Osteoblast (primary cell): ENCODE data around the gene RNF130. TPM values are rescaled to one million over a fixed set of nuclear protein-coding genes. Genes with fewer than 3 reads are reported as not detected.
"Not testable (repeated sequence)": the region's sequence is repeated elsewhere in the genome, so short reads cannot be mapped to it uniquely, and the experiment has no call there.

ENCODE experiments used
- DNase-seq: peaks from one replicate; pipeline ENCODE4 v3.0.0; 2011; ENCODE audit warnings: low spot score, mixed read lengths; ENCODE audit not compliant: insufficient read length; ENCODE audit errors: missing footprints
- H2AFZ ChIP-seq: 2 replicates; pipeline ENCODE4 v1.6.0; 2011; ENCODE audit warnings: mild to moderate bottlenecking, low read length
- H3K27ac ChIP-seq: 2 replicates; pipeline ENCODE4 v1.5.1; 2011; ENCODE audit warnings: mild to moderate bottlenecking, low read depth, low read length, moderate library complexity
- H3K27me3 ChIP-seq: 2 replicates; pipeline ENCODE4 v1.6.0; 2012; ENCODE audit warnings: mild to moderate bottlenecking, control low read depth, inconsistent platforms, low read length, moderate library complexity; ENCODE audit not compliant: insufficient read depth
- H3K36me3 ChIP-seq: 2 replicates; pipeline ENCODE4 v1.5.1; 2011; ENCODE audit warnings: mild to moderate bottlenecking, low read length, control low read depth, moderate library complexity; ENCODE audit not compliant: insufficient read depth
- H3K4me1 ChIP-seq: 2 replicates; pipeline ENCODE4 v1.5.1; 2011; ENCODE audit warnings: mild to moderate bottlenecking, low read length, control low read depth, moderate library complexity; ENCODE audit not compliant: insufficient read depth
- H3K4me2 ChIP-seq: 2 replicates; pipeline ENCODE4 v1.6.0; 2011; ENCODE audit warnings: mild to moderate bottlenecking, low read length; ENCODE audit not compliant: insufficient read depth
- H3K4me3 ChIP-seq: fragments of 200-600 bp; sonication (generic); 3 replicates; pipeline ENCODE4 v1.5.1; 2012; ENCODE audit warnings: mild to moderate bottlenecking, low read length, inconsistent platforms; ENCODE audit not compliant: insufficient read depth
- H3K79me2 ChIP-seq: 2 replicates; pipeline ENCODE4 v1.6.0; 2012; ENCODE audit warnings: mild to moderate bottlenecking, low read length, control low read depth, inconsistent platforms; ENCODE audit not compliant: insufficient read depth
- H3K9me3 ChIP-seq: 2 replicates; pipeline ENCODE4 v1.5.1; 2011; ENCODE audit warnings: low read depth, low read length, control low read depth
- H4K20me1 ChIP-seq: 2 replicates; pipeline ENCODE4 v1.6.0; 2012; ENCODE audit warnings: mild to moderate bottlenecking, low read length, control low read depth; ENCODE audit not compliant: insufficient read depth
- CTCF ChIP-seq: IDR thresholded peaks from 2 replicates; pipeline ENCODE4 v1.5.1; 2011; ENCODE audit warnings: mild to moderate bottlenecking, low read depth, low read length, moderate library complexity; ENCODE audit errors: extremely low read depth
- total RNA-seq: library from RNA; depleted of rRNA; stranded (reverse); fragments of >200 nt; gene quantifications from 2 replicates; pipeline ENCODE4 v1.2.3, GENCODE V29; 2012

Gene RNF130
- total RNA-seq, 1 donor, result 28.6 TPM

GRCh38 chr5:180093241-180093640 lies 21.7 kb upstream of the RNF130 start:
- Histone ChIP-seq H3K27ac (no peak overlapping the region), H3K4me2 (no peak overlapping the region), H2AFZ (no peak overlapping the region), H3K79me2 (no peaks in the 10 kb centered on the region), H3K9me3 (no peaks in the 10 kb centered on the region), H3K4me3 (no peak overlapping the region), H4K20me1 (no peaks in the 10 kb centered on the region), H3K36me3 (no peaks in the 10 kb centered on the region), H3K27me3 (no peaks in the 10 kb centered on the region), H3K4me1 (peaks cover 4% of the 10 kb centered on the region)
- TF ChIP-seq CTCF, result no peak
- DNase-seq, result no peak

- DNase-seq, result no peak
- H2AFZ ChIP-seq, result peak overlapping the region; percentile 85
- peak overlapping the region; percentile 89 for H3K4me2 ChIP-seq
- no peak overlapping the region for H3K27ac ChIP-seq
- peak overlapping the region; percentile 77 for H3K4me3 ChIP-seq
- H3K4me1 ChIP-seq, result peaks cover 4% of the 10 kb centered on the region
- no peaks in the 10 kb centered on the region for H3K9me3 ChIP-seq
- peak; percentile 46 for TF ChIP-seq CTCF
- H3K79me2 ChIP-seq, result no peaks in the 10 kb centered on the region
- H3K27me3 ChIP-seq, result no peaks in the 10 kb centered on the region
- H4K20me1 ChIP-seq, result no peaks in the 10 kb centered on the region
- H3K36me3 ChIP-seq, result no peaks in the 10 kb centered on the region
Measured at GRCh38 chr5:180090769-180091546, 19.4 kb upstream of the RNF130 start.

- peak overlapping the region; percentile 89 for H3K4me2 ChIP-seq
- peak overlapping the region; percentile 17 for H3K27ac ChIP-seq
- no peaks in the 10 kb centered on the region for H4K20me1 ChIP-seq
- H2AFZ ChIP-seq, result peak overlapping the region; percentile 96
- no peaks in the 10 kb centered on the region for H3K9me3 ChIP-seq
- peak overlapping the region; percentile 77 for H3K4me3 ChIP-seq
- TF ChIP-seq CTCF, result peak; percentile 58
- no peaks in the 10 kb centered on the region for H3K36me3 ChIP-seq
- peaks cover 4% of the 10 kb centered on the region for H3K4me1 ChIP-seq
- DNase-seq, result peak; percentile 97
- H3K27me3 ChIP-seq, result no peaks in the 10 kb centered on the region
- no peaks in the 10 kb centered on the region for H3K79me2 ChIP-seq
Measured at GRCh38 chr5:180090098-180090768, 18.7 kb upstream of the RNF130 start.

GRCh38 chr5:180089628-180090027 lies 18.1 kb upstream of the RNF130 start:
- peak overlapping the region; percentile 96 for H2AFZ ChIP-seq
- H4K20me1 ChIP-seq, DNase-seq, H3K9me3 ChIP-seq, H3K27ac ChIP-seq, H3K4me1 ChIP-seq, H3K36me3 ChIP-seq, H3K79me2 ChIP-seq, H3K27me3 ChIP-seq: not testable (repeated sequence)
- H3K4me3 ChIP-seq, result peak overlapping the region; percentile 77
- peak overlapping the region; percentile 89 for H3K4me2 ChIP-seq
